Esophagus muscularis mucosa (tissue), 4 donors: ENCODE data around the gene DNAJC1. TPM values are rescaled to one million over a fixed set of nuclear protein-coding genes. Genes with fewer than 3 reads are reported as not detected.
A peak's percentile ranks its signal among the peaks of the same experiment; 100 is the strongest.

Source experiments
- DNase-seq: peaks from one replicate; pipeline ENCODE4 v3.0.0-alpha.2; 2017; ENCODE audit errors: extremely low spot score
- H3K27ac ChIP-seq, 4 donors: fragments of 200-600 bp; sonication (generic); replicated peaks in 1 of 4; 1 replicate in 3 of 4; 2 replicates in 1 of 4; pipeline ENCODE4 v1.5.1; 2016 to 2019; ENCODE audit warnings: mild to moderate bottlenecking in 1 of 4
- H3K27me3 ChIP-seq, 4 donors: fragments of 200-600 bp; sonication (generic); one replicate each; pipeline versions ENCODE4 v1.5.1 to v1.6.0; 2016 to 2019
- H3K36me3 ChIP-seq, 4 donors: fragments of 200-600 bp; sonication (generic); one replicate each; pipeline ENCODE4 v1.5.1; 2016 to 2019
- H3K4me1 ChIP-seq, 4 donors: fragments of 200-600 bp; sonication (generic); one replicate each; pipeline ENCODE4 v1.5.1; 2016 to 2019
- H3K4me3 ChIP-seq, 4 donors: fragments of 200-600 bp; sonication (generic); 1 replicate in 2 of 4; 2 replicates in 2 of 4; pipeline ENCODE4 v1.5.1; 2016 to 2019; ENCODE audit warnings: mild to moderate bottlenecking in 4 of 4, moderate library complexity in 1 of 4
- H3K9me3 ChIP-seq, 4 donors: fragments of 200-600 bp; sonication (generic); 1 replicate in 3 of 4; 2 replicates in 1 of 4; pipeline ENCODE4 v1.5.1; 2016 to 2019
- EP300 ChIP-seq: sonication (generic); formaldehyde crosslinking; IDR thresholded peaks from one replicate; pipeline ENCODE4 v1.6.1; 2017; ENCODE audit warnings: antibody characterized with exemption
- POLR2A ChIP-seq: fragments of 450-650 bp; IDR thresholded peaks from one replicate; pipeline ENCODE4 v1.6.1; 2017; ENCODE audit warnings: antibody characterized with exemption, moderate library complexity, mild to moderate bottlenecking, low read depth
- POLR2AphosphoS5 ChIP-seq, 2 donors: sonication (generic); formaldehyde crosslinking; IDR thresholded peaks; one replicate each; pipeline ENCODE4 v1.6.1; 2017; ENCODE audit warnings: antibody characterized with exemption in 2 of 2
- WGBS: methylation state at CpG from one replicate; pipeline ENCODE4 v1.1.5; 2018; 5-methylcytosine and 5-hydroxymethylcytosine counted together
- intact Hi-C: fragments of 100-400 bp; cut with DNase I; formaldehyde crosslinking; loops from one replicate; pipeline ENCODE4 v1.15.1; 2023
- total RNA-seq, 4 donors: library from RNA; depleted of rRNA; stranded (reverse); fragments of >200 nt; gene quantifications; one replicate each; pipeline versions ENCODE4 v1.1.0 to v1.2.1, GENCODE V29; 2016
- TF ChIP-seq, protein P1 (sequence below), 3 experiments: fragments of 200-600 bp in 2 of 3; fragments of 450-650 bp in 1 of 3; sonication (generic) in 2 of 3; IDR thresholded peaks; one replicate each; pipeline ENCODE4 v1.5.1; 2017 to 2019; ENCODE audit warnings: antibody characterized with exemption in 3 of 3, mild to moderate bottlenecking in 2 of 3, moderate library complexity in 1 of 3

The DNAJC1 gene
- total RNA-seq, 4 donors from 2014 or later: 46.5 to 70.6 (median 61.5) TPM

DNA sequence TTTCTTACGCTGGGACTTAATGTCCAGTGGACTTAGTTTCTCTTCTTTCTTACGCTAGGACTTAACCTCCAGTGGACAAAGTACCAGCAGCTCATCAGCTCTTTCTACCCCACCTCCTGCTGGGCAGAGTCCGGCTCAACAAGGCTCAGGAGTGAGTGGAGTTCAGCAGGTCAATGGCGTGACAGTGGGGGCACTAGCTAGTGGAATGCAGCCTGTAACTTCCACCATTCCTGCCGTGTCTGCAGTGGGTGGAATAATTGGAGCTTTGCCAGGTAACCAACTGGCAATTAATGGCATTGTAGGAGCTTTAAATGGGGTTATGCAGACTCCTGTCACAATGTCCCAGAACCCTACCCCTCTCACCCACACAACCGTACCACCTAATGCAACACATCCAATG, 269.8 kb downstream of the DNAJC1 start:
- WGBS: 78% methylated on average over 6 of the region's 6 CpGs
- Histone ChIP-seq H3K9me3 (no peaks in the 10 kb centered on the region), H3K27ac (no peak overlapping the region), H3K4me1 (peaks cover 0 to 7% (median 4%) of the 10 kb centered on the region in 4 donors), H3K4me3 (no peak overlapping the region), H3K36me3 (peaks cover 0 to 43% (median 27%) of the 10 kb centered on the region in 4 donors), H3K27me3 (no peaks in the 10 kb centered on the region)
- no peak for TF ChIP-seq POLR2AphosphoS5 (IDR thresholded peaks at IDR 0.05)
- no peak for TF ChIP-seq EP300
- TF ChIP-seq, protein P1, sequence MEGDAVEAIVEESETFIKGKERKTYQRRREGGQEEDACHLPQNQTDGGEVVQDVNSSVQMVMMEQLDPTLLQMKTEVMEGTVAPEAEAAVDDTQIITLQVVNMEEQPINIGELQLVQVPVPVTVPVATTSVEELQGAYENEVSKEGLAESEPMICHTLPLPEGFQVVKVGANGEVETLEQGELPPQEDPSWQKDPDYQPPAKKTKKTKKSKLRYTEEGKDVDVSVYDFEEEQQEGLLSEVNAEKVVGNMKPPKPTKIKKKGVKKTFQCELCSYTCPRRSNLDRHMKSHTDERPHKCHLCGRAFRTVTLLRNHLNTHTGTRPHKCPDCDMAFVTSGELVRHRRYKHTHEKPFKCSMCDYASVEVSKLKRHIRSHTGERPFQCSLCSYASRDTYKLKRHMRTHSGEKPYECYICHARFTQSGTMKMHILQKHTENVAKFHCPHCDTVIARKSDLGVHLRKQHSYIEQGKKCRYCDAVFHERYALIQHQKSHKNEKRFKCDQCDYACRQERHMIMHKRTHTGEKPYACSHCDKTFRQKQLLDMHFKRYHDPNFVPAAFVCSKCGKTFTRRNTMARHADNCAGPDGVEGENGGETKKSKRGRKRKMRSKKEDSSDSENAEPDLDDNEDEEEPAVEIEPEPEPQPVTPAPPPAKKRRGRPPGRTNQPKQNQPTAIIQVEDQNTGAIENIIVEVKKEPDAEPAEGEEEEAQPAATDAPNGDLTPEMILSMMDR (IDR thresholded peaks at IDR 0.05): no peak
- no peak for TF ChIP-seq POLR2A
- intact Hi-C loops: loop anchor here (2.0 to 5.0 kb wide), 2 partner anchors 239 to 656 kb away; no protein-coding TSS in a partner anchor
- DNase-seq: no peak

DNA sequence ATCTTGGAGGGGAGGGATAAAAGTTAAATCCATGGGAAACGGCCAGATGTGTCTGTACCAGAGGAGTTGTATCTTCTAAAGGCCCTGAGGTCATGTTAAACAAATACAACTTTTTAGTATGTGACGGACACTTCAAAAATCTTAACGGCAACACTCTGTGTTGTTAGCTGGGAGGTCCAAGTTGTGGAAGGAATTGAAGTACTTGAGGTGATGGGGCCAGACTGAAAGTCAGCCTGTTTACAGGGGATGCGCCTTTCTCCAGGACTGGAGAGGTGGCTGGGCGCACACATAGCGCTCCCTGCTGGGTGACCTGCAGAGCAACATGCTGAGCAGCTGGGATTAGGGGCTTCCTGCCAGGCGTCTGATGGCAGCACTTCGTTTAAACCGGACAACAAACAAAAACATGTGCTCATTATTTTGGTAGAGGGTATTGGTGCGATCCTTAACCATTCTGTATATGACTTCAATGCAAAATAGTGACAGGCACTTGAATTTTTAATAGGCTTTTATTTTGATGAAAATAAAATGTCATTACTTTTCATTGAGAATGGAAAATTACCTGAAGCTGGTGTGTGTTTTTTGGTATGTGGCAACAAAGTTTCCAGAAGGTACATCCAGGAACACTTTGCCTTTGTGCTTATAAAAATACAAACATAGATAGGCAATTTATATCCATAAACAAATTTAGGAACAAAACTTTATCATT, 271.3 kb downstream of the DNAJC1 start:
- peaks cover 0 to 7% (median 4%) of the 10 kb centered on the region in 4 donors for H3K4me1 ChIP-seq

DNA sequence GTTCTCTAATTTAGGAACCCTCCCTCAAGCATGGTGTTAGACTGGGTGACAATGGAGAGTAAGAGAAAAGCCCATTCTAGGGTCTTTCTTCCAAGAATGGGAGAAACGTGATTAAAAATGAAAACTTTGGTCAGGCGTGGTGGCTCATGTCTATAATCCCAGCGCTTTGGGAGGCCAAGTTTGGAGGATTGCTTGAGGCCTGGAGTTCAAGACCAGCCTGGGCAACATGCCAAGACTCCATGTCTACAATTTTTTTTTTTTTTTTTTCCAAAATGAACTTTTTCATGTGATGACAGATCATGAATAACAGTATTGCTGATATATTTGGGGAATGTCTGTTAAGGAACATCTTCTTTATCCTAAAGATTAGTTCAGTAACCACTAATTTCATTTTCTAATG, 274.9 kb downstream of the DNAJC1 start:
- Histone ChIP-seq H3K4me1 (peaks cover 16 to 24% (median 21%) of the 10 kb centered on the region in 4 donors), H3K4me3 (no peak overlapping the region), H3K27ac (no peak overlapping the region), H3K36me3 (peaks cover 7 to 15% (median 8%) of the 10 kb centered on the region in 4 donors), H3K9me3 (no peaks in the 10 kb centered on the region), H3K27me3 (no peaks in the 10 kb centered on the region)
- intact Hi-C loops: no loop called here
- DNase-seq: no peak
- TF ChIP-seq POLR2AphosphoS5 (IDR thresholded peaks at IDR 0.05) (no peak), POLR2A (no peak), EP300 (no peak)
- TF ChIP-seq, protein P1 (IDR thresholded peaks at IDR 0.05): no peak
- WGBS: 91% methylated on average over 3 of the region's 3 CpGs

More for the DNA sequence above, 271.3 kb downstream of the DNAJC1 start:
- intact Hi-C loops: loop anchor here (2.0 to 5.0 kb wide), 2 partner anchors 237 to 655 kb away; no protein-coding TSS in a partner anchor
- Histone ChIP-seq H3K27me3 (no peaks in the 10 kb centered on the region), H3K27ac (no peak overlapping the region), H3K9me3 (no peaks in the 10 kb centered on the region), H3K4me3 (no peak overlapping the region), H3K36me3 (peaks cover 3 to 37% (median 20%) of the 10 kb centered on the region in 4 donors)
- TF ChIP-seq POLR2AphosphoS5 (IDR thresholded peaks at IDR 0.05) (peak; percentile 37 to 65), EP300 (no peak)
- TF ChIP-seq, protein P1 (IDR thresholded peaks at IDR 0.05): peak; percentile 82 to 92 (median 87)
- no peak for DNase-seq
- WGBS: 30% methylated on average over 10 of the region's 10 CpGs

DNA sequence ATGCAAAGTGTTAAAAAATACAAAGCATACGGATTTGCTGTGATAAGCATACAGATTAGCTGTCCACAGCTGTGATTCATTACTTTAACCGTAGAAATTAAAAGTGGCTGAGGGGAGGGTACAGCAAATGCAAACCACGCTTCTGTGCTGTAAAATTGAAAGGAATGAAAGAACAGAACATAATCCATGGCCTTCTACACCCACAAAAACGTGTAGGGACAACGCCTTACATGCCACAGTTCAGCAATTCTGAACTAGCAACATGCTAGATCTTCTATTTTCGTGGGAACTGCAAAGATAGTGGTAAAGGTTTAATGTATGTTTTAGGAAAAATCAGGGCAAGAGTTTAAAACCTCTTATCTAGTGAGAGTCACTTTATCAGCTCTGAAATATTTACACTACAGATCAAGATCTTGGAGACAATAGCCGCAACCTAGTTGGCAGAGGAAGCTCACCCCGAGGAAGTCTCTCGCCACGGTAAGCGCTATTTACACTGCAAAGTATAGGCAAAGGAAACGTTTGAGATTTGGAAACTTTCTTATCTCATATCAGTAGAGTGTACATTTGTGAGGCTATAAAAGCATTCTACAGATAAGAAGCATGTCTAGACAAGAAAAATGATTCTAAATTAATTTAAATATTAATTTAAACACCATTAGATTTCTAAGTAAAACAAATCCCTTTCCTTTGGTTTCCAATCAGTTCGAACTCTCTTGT, 275.9 kb downstream of the DNAJC1 start:
- DNase-seq: no peak
- intact Hi-C loops: no loop called here
- peaks cover 16 to 28% (median 22%) of the 10 kb centered on the region in 4 donors for H3K4me1 ChIP-seq
- no peaks in the 10 kb centered on the region for H3K9me3 ChIP-seq
- WGBS: 66% methylated on average over 13 of the region's 13 CpGs
- TF ChIP-seq EP300 (no peak), POLR2AphosphoS5 (IDR thresholded peaks at IDR 0.05) (no peak), POLR2A (no peak)
- TF ChIP-seq, protein P1 (IDR thresholded peaks at IDR 0.05): no peak
- no peaks in the 10 kb centered on the region for H3K27me3 ChIP-seq
- H3K4me3 ChIP-seq: no peak overlapping the region
- no peak overlapping the region for H3K27ac ChIP-seq
- H3K36me3 ChIP-seq: peaks cover 4 to 14% (median 7%) of the 10 kb centered on the region in 4 donors
